ENCODE results near the gene IFIT1B. TPM values are rescaled to one million over a fixed set of nuclear protein-coding genes. Genes with fewer than 3 reads are reported as not detected.

The IFIT1B gene
- total and polyA plus RNA-seq, 10 of the 15 experiments (the other 5 are each of a cell fraction or from before 2014, with no cell fraction given) = 0.04 TPM; not detected in 9

DNA sequence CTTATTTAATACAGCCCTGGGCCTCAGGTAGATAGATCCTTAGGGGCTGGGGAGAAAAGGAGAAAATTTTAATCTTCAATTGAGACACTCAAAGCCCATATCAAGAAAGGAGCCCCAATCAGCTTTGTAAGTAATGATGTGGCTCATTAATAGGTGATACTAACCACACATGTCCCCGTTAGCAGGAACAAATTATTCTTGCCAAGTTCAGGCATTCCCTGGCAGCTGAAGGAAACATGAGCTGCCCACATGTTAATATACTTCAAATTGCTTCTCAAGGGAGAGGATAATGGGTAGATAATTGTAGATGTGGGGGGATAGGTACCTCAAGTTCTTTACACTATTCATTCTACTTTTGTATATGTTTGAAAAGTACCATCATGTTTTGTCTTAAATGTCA is 51.0 kb downstream of the IFIT1B start:
- Histone ChIP-seq H3K27ac (ENCODE audit: control insufficient read depth, insufficient read depth) (no peak overlapping the region), H3K4me2 (ENCODE audit: control insufficient read depth, insufficient read depth) (no peak overlapping the region), H3K27me3 (replicated peaks in 1 of 2; ENCODE audit: control insufficient read depth in 2 of 2, insufficient read depth in 2 of 2, low read length in 1 of 2) (no peaks in the 10 kb centered on the region), H3K79me2 (ENCODE audit: control insufficient read depth, insufficient read depth, low read length) (no peaks in the 10 kb centered on the region), H3K9ac (ENCODE audit: control insufficient read depth, insufficient read depth, low read length) (no peak overlapping the region), H2AFZ (ENCODE audit: control insufficient read depth, low read depth, low read length) (no peak overlapping the region), H3K9me3 (replicated peaks; ENCODE audit: control insufficient read depth, insufficient read depth, low read length) (no peaks in the 10 kb centered on the region), H3K4me3 (no peak overlapping the region), H3K4me1 (ENCODE audit: control insufficient read depth, insufficient read depth, low read length) (no peaks in the 10 kb centered on the region), H4K20me1 (ENCODE audit: control insufficient read depth, insufficient read depth) (no peaks in the 10 kb centered on the region), H3K36me3 (ENCODE audit: control insufficient read depth in 2 of 2, insufficient read depth in 2 of 2, low read length in 1 of 2) (no peaks in the 10 kb centered on the region)
- SMC1A ChIA-PET (ENCODE audit: uncharacterized antibody, unreplicated experiment) = interaction anchor here (2.1 kb wide), 1 partner anchor 133 kb away, joined by 6 read pairs; no protein-coding TSS in a partner anchor
- no peak for FAIRE-seq
- CTCF ChIA-PET = interaction anchor here (0.8 to 2.2 kb wide), 4 partner anchors 10 to 355 kb away, joined by 3 to 10 read pairs (median 4); no protein-coding TSS in a partner anchor
- TF ChIP-seq RB1 (IDR thresholded peaks at IDR 0.05; ENCODE audit: borderline replicate concordance) = no peak
- no peak for TF ChIP-seq SRF (IDR thresholded peaks at IDR 0.05; ENCODE audit: low read depth in 2 of 2, low read length in 2 of 2)
- TF ChIP-seq, protein P1, sequence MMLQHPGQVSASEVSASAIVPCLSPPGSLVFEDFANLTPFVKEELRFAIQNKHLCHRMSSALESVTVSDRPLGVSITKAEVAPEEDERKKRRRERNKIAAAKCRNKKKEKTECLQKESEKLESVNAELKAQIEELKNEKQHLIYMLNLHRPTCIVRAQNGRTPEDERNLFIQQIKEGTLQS (IDR thresholded peaks at IDR 0.05; ENCODE audit: borderline replicate concordance, extremely low read depth, low read depth, low read length) = no peak
- TF ChIP-seq TBL1XR1 (IDR thresholded peaks at IDR 0.05; ENCODE audit: low read depth, low read length) = no peak
- in situ Hi-C loops (cut with MboI) (loop anchor here (10.0 kb wide), 1 partner anchor 126 kb away; no protein-coding TSS in a partner anchor), intact Hi-C loops (cut with micrococcal nuclease; ENCODE audit: unreplicated experiment) (loop anchor here (10.0 kb wide), 2 partner anchors 276 to 366 kb away; partner anchors contain the start of gene KIF20B)
- WGBS (ENCODE audit: insufficient coverage, insufficient replicate concordance, low lambda C conversion rate, missing lambda C conversion rate) = 13% methylated on average over 1 of the region's 1 CpG
- BruUV-seq (replicated peaks) = no TSS peak
- DNase-seq (ENCODE audit: low read depth, low spot score) = no peak
- RAD21 ChIA-PET (ENCODE audit: unreplicated experiment) = interaction anchor here (2.5 kb wide), 1 partner anchor 134 kb away, joined by 9 read pairs; no protein-coding TSS in a partner anchor
- POLR2A ChIA-PET = interaction anchor here (0.7 kb wide), 1 partner anchor 1723 kb away, joined by 3 read pairs; no protein-coding TSS in a partner anchor
- ATAC-seq = no peak

DNA sequence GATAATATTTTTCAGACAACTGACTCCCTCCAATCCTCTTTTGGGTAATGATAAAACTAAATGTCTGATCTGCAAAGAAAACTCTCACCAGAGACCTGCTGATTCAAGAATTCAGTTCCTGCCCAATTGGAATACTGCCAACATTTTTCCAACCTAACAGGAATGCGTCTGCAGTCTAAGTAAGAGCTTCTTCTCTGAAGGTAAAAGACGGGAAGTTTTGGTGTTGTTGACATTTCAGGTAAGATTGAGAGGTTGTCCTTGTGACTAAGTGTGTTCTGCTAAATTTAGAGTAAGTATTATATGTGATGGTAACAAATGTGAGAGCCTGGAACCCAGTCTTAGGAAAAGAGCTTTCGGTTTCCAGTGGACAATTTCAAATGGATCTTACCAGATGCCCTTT is 54.1 kb downstream of the IFIT1B start:
- CTCF ChIA-PET = interaction anchor here (0.6 to 1.9 kb wide), 5 partner anchors 9 to 133 kb away, joined by 3 to 8 read pairs (median 4); no protein-coding TSS in a partner anchor

More for the DNA sequence above, 54.1 kb downstream of the IFIT1B start:
- BruUV-seq (replicated peaks) = no TSS peak
- 36% methylated on average over 3 of the region's 3 CpGs for WGBS (ENCODE audit: insufficient coverage, insufficient replicate concordance, low lambda C conversion rate, missing lambda C conversion rate)
- Histone ChIP-seq H3K4me1 (ENCODE audit: control insufficient read depth, insufficient read depth, low read length) (no peaks in the 10 kb centered on the region), H3K36me3 (ENCODE audit: control insufficient read depth in 2 of 2, insufficient read depth in 2 of 2, low read length in 1 of 2) (no peaks in the 10 kb centered on the region), H2AFZ (ENCODE audit: control insufficient read depth, low read depth, low read length) (no peak overlapping the region), H3K4me3 (no peak overlapping the region), H3K4me2 (ENCODE audit: control insufficient read depth, insufficient read depth) (no peak overlapping the region), H3K79me2 (ENCODE audit: control insufficient read depth, insufficient read depth, low read length) (no peaks in the 10 kb centered on the region), H3K27ac (ENCODE audit: control insufficient read depth, insufficient read depth) (no peak overlapping the region), H3K9ac (ENCODE audit: control insufficient read depth, insufficient read depth, low read length) (no peak overlapping the region), H3K9me3 (replicated peaks; ENCODE audit: control insufficient read depth, insufficient read depth, low read length) (no peaks in the 10 kb centered on the region), H3K27me3 (replicated peaks in 1 of 2; ENCODE audit: control insufficient read depth in 2 of 2, insufficient read depth in 2 of 2, low read length in 1 of 2) (no peaks in the 10 kb centered on the region), H4K20me1 (ENCODE audit: control insufficient read depth, insufficient read depth) (no peaks in the 10 kb centered on the region)
- POLR2A ChIA-PET = interaction anchor here (0.5 kb wide), 1 partner anchor 194 kb away, joined by 5 read pairs; no protein-coding TSS in a partner anchor
- intact Hi-C loops (cut with micrococcal nuclease; ENCODE audit: unreplicated experiment) = no loop called here
- ATAC-seq (no peak), FAIRE-seq (no peak), DNase-seq (ENCODE audit: low read depth, low spot score) (no peak)
- in situ Hi-C loops (cut with MboI) = no loop called here
- RAD21 ChIA-PET (ENCODE audit: unreplicated experiment) = interaction anchor here (1.4 kb wide), 1 partner anchor 269 kb away, joined by 5 read pairs; the partner anchor contains the start of gene KIF20B
- SMC1A ChIA-PET (ENCODE audit: uncharacterized antibody, unreplicated experiment) = interaction anchor here (0.7 to 1.2 kb wide), 3 partner anchors 21 to 132 kb away, joined by 3 read pairs; no protein-coding TSS in a partner anchor
- TF ChIP-seq ETV6 (conservative IDR thresholded peaks at IDR 0.05 in 1 of 2, IDR thresholded peaks at IDR 0.05 in 1 of 2; ENCODE audit: borderline replicate concordance in 1 of 2, low read depth in 1 of 2) (no peak), STAT1 (conservative IDR thresholded peaks at IDR 0.05) (no peak), SUPT20H (IDR thresholded peaks at IDR 0.05; ENCODE audit: borderline replicate concordance, control insufficient read depth, low read depth, low read length) (no peak), EED (IDR thresholded peaks at IDR 0.05; ENCODE audit: low read depth) (no peak), ESRRA (IDR thresholded peaks at IDR 0.05; ENCODE audit: low read length) (no peak)
